Heart left ventricle (tissue), 13 donors: ENCODE measurements around the gene PEAK3.

Source experiments
- POLR2A ChIP-seq, 2 donors: fragments of 450-650 bp; IDR thresholded peaks; one replicate each; pipeline ENCODE4 v1.6.1; 2017; ENCODE audit warnings: antibody characterized with exemption in 2 of 2, mild to moderate bottlenecking in 2 of 2, moderate library complexity in 2 of 2
- TF ChIP-seq, protein P1 (sequence below), 12 donors: fragments of 200-600 bp; sonication (generic) in 4 of 12; IDR thresholded peaks; one replicate each; pipeline versions ENCODE4 v1.5.0 to v1.8.0; 2018 to 2022; ENCODE audit warnings: antibody characterized with exemption in 12 of 12, mild to moderate bottlenecking in 5 of 12
- donor health status: ischemic (EF 13 %, LVEDD 7.1; RV severe dilation, severe dysfunction).
- donor health status: DM: no; HTN: yes; CAD: no.
- donor health status: DM: no; HTN: no; CAD: no.
- donor health status: ischemic (EF 25% LVEDD 6.9; RV normal size, moderate dysfunction).
- donor health status: ischemic (EF 25% LVEDD 5.7; RV mildly dilated, moderate dysfunction).
- donor health status: ischemic (EF 35%, LVEDD 5.7; RV mildly dilated, moderate dysfunction).
- donor health status: nonischemic (EF 11% LVEDD 7.7; RV severe dilation, severe dysfunction).
- donor health status: DM: yes; HTN: yes; CAD: no.
- donor health status: PGD.
- donor health status: ischemic (EF 29% LVEDD 5.4; RV normal size, mild dysfunction).
- donor health status: nonischemic (EF 23%, LVEDD 6.1; RV moderate dilation, normal function).

DNA sequence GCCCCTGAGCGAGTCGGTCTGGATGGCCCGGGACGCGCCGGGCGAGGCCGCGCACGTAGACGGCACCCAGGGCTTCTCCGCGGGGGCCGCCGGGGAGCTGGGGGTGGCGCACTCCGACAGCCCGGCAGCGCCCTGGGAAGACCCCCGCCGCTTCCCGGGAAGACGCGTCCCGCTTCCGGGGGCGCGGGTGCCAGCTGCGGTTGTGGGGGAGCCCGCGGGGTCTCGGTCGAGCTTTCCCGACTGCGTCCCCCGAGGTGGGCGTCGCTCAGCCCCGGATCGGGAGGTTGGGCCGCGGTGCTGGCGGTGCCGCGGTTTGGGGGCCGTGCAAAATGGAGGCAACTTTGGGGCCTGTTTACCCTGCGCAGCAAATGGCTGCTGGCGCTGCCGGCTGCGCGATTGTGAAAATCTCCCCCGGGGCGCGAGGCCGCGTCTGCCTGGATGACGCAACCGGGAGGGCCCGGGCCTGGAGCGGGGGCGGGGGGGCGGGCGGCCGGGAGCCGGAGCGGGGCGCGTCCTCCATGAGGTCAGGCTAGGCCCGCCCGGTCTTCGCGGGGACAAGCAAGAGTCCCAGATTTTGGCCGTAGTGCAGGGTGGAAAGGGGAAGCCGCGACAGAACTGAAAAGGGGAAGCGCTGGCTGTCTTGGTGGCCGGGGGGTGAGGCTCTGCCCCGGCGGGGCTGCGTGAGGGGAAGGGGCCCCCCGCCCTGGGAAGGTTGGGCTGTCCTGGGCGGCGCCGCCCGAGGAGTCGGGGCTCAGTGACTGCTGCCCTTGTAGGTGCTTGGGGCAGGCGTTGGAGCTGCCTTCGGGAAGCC, 11.3 kb downstream of the PEAK3 start:
- TF ChIP-seq, protein P1, sequence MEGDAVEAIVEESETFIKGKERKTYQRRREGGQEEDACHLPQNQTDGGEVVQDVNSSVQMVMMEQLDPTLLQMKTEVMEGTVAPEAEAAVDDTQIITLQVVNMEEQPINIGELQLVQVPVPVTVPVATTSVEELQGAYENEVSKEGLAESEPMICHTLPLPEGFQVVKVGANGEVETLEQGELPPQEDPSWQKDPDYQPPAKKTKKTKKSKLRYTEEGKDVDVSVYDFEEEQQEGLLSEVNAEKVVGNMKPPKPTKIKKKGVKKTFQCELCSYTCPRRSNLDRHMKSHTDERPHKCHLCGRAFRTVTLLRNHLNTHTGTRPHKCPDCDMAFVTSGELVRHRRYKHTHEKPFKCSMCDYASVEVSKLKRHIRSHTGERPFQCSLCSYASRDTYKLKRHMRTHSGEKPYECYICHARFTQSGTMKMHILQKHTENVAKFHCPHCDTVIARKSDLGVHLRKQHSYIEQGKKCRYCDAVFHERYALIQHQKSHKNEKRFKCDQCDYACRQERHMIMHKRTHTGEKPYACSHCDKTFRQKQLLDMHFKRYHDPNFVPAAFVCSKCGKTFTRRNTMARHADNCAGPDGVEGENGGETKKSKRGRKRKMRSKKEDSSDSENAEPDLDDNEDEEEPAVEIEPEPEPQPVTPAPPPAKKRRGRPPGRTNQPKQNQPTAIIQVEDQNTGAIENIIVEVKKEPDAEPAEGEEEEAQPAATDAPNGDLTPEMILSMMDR (IDR thresholded peaks at IDR 0.05): no peak
- TF ChIP-seq POLR2A (IDR thresholded peaks at IDR 0.05): peak in 1 of 2 donors; percentile 73
